HuH-7.5 (cell line): ENCODE measurements around the gene SLCO3A1.

Source experiments
- DNase-seq: peaks from one replicate; pipeline ENCODE4 v3.0.0; 2011; ENCODE audit warnings: low spot score

The SLCO3A1 gene

DNA sequence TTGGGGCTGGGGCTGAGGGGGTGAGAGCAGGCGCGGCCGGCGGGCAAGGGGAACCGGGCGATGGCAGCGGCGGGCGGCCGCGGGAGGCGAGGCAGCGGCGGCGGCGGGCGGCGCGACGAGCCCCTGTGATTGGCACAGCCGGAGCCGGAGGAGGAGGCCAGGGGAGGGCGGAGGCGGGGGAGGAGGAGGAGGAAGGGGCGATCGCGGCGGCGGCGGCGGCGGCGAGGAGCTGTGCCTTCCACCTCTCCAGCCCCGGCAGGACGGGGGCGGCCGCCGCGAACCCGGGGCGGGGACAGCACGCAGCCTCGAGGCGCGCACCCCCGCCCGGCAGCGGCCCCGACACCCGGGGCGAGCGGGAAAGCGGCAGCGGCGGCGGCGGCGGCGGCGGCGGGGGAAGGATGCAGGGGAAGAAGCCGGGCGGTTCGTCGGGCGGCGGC is at the start of gene SLCO3A1:
TSS of gene SLCO3A1 (plus strand) at position 198 of the 437 bp plus-strand sequence.
- DNase-seq: peak; percentile 27

DNA sequence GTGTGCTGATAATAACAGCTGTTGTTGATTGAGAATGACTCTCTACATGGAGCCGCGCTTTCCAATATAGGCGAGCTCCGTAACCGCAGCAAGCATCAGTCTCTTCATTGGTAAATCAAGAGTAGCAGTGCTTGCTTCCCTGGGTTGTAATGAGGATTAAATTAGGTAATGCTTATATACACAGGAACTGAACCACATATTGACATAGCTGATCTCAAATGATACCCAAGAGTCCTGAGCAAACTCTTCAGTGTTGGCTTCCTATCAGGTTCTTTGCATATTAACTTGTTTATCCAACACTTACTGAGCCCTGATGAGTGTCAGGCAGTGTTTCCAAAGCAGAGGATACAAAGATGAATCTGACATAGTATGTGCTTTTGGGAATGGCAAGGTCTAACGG is 46.4 kb upstream of the SLCO3A1 start:
- no peak for DNase-seq

DNA sequence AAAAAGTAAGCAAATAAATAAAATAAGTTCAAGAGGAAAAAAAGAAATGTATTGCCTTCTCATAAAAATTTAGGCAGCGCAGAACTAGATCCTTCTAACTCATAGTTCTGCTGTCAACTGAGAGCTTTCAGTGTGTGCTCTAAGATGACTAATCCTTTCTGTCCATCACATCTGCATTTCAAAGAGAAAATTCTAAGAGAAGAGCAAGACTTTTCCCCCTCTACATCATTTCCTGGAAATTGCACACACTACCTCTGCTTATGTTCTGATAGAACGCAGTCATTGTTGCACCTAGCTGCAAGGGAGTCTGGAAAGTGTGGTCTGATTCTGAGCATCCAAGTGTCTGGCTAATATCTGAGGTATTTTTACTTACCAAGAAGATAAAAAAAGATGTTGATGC is 39.6 kb upstream of the SLCO3A1 start:
- no peak for DNase-seq

DNA sequence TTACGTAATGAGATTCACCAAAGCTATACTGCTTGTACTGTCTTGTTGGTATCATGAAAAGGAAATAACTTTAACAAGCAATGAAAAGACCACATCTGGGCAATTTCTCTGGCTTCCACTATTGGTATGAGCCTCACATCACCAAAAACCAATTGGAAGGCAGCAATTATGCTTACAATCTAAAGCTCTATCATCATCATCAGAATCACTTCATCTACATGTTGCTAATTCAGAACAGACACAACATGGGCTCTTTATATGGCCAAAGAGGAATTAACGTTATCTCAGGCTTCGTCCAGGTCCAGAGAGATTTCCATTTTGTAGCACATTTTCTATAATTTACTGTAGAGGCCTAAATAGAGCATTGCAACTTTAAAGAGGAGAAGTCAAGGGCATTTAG is 36.6 kb upstream of the SLCO3A1 start:
- no peak for DNase-seq

DNA sequence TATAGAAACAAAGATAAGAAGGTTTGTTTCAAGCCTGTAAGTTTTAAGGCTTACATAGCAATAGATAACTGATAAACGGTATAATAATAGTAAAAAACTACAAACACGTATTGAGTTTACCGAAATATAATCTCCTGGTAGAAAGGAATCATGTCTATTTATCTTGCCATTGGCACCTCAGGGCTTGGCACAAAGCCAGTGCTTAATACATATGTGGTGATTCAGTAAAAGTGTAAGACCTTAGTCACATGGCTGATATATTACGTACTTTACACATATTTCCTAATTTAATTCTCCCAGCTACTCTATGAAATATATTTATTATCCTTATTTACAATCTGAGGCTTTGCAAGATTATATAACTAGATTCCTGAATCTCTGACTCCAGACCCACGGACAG is 32.0 kb upstream of the SLCO3A1 start:
- no peak for DNase-seq

DNA sequence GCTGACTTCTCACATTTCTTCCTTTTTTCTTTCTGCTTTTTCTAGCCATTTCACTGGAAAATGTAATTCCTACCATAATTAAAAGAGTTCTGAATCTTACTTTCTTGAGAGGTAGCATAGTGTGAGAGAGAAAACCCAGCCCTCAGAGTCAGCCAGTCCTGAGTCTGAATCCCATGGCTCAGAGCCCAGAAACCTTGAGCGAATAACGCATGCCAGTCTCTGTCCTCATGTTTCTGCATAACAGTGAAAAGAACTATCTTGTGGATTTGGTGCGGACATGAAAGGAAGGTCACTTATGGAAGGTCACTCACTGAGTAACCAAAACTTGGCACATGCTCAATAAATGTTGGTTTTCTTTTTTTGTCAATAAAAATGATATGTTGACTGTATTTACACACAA is 29.3 kb upstream of the SLCO3A1 start:
- DNase-seq: no peak

DNA sequence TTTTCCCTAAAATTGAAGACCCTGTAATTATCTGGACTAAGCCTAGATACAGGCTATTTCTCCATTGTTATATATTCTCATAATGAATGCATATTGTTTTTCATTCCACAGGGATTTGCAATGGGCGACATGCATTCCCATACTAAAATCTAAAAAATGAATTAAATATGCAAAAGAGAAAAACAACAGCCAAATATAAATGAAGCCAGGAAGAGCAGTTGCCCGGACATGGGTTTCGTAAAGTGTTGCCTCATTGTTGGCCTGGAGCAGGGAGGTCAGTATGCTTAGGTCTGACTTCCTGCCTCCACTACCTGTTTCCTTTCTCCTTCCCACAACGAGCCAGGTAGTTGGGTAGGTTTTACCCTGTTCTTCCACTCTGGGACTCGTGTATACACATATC is 27.1 kb upstream of the SLCO3A1 start:
- no peak for DNase-seq

DNA sequence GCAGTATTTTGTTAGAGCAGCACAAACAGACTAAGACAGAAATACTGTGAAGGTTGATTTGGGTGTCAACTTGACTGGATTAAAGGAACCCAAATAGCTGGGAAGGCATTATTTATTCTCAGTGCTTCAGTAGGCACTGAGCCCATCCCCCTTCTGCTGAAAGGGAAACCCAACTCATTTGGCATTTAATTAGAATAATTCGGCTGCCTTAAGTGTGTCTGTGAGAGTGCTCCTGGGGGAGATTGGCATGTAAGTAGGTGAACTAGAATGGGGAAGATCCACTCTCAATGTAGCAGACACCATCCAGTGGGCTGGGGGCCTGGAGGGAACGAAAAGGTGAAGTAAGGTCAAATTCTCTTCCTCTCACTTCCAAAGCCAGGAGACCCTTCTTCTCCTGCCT is 20.5 kb upstream of the SLCO3A1 start:
- DNase-seq: no peak

DNA sequence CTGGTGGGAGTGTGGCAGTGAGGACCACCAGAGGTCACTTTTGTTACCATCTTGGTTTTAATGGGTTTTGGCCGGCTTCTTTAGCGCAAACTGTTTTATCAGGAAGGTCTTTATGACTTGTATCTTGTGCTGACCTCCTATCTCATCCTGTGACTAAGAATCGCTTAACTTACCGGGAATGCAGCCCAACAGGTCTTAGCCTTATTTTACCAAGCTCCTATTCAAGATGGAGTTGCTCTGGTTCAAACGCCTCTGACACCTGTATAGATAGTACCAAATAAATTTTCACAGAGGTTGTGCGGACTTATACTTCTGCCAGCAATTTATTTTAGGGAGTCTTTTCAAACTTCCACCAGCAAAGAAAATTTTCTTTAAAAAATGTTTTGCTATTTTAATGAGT is 13.6 kb upstream of the SLCO3A1 start:
- DNase-seq: no peak

DNA sequence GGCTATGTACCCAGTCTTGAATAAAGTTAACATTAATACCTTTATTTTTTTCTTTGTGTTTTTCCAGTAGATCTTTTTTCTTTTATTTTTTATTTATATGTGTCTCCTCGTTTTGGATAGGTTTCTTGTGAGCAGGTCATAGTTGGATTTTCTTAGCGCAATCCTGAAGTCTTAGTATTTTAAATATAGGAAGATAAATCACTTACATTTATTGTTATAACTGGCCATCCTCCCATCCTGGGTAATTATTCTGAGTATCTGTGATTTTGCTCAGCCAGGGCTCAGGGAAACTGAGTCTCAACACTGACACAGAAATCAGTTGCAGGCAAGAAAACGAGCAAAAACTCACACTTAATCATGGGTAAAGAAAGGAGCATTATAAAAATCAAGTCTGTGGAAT is 11.6 kb upstream of the SLCO3A1 start:
- no peak for DNase-seq

DNA sequence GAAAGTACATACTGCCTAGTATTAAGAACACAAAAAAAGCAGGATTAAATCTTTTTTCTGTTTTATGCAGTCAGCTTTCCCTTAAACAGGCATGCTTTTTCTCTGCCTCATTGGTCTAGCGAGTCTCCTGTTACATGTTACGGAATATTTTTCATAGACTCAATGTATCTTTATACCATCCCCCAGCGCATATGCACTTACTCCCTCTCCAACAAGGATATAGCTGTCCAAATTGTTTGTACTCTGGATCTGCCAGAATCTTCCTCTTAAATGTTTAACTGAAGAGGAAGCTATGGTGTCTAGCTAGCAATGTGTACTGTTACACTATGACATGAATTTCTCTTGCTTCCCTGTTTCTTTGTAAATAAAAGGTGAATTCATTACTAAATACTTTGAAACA is 9.2 kb upstream of the SLCO3A1 start:
- DNase-seq: no peak

DNA sequence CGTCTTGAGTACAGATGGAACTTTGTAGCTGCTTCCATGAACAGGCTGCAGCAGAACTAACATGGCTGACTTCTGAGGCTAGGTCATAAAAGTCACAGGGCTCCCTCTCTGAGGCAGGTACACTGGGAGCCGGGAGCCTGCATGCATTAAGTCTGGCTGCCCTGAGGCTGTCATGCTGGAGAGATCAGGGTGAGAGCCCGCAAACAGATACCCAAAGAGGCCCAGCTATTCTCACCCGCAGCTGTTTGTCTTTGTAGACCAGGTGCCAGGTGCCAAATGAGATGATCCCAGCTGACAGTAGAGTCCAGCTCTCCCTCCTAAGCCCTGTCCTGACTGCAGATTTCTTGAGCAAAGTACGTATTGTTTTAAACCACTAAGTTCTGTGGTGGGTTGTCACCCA is 8.6 kb upstream of the SLCO3A1 start:
- DNase-seq: no peak

DNA sequence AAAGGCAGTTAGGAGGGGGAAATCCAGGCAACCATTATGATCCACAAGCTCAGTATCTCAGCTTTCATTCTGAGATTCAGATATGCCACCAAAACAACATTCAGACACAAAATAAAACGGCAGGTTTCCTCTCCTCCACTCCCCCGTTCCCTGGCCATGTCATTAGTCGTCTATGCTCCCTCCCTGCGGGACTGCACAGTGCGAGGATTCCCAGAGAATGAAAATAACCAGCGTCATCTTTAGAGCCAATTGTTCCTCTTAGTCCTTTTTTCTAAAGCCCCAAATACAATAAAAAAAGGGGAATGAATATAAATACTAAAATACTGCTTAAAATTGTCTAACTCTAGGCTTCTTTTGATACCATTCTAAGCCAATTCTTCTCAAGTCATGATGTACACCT is 7.8 kb upstream of the SLCO3A1 start:
- no peak for DNase-seq

DNA sequence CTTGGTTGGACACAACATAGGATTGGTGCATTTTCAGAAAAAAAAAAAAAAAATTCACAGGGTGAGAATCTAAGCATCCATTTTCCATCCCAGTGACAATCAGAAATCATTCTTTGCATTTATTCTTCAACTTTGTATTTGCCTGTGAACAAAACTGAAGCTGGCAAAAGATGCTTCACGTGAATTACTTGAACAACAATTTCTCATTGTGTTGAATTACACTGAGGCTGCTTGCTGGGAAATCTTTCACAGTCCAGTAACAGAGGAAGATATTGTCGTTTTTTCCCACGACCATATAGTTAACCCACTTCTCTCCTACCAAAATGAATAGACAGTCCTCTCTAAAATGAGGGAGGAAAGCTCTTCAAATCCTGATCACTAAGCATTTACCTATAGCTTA is 4.3 kb upstream of the SLCO3A1 start:
- DNase-seq: no peak

DNA sequence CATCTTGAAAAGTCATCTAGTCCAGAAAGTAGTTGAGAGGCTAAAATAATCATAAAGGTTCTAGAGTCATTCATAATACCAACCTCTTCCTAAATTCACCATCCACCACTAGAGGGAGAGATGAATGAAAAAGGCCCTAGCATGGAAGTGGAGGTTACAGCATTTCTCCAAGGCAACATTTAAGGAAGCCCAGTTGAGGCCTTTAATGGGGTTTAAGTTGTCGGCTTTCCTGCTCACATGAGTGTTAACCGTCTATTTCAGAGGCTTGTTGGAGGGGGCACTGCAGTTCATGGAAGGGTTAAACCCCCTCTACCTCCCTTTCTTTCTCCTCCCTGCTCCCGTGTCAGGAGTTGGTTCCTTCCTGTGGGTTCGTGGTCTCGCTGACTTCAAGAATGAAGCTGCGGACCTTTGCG is 3.8 kb upstream of the SLCO3A1 start:
- DNase-seq: peak; percentile 54

DNA sequence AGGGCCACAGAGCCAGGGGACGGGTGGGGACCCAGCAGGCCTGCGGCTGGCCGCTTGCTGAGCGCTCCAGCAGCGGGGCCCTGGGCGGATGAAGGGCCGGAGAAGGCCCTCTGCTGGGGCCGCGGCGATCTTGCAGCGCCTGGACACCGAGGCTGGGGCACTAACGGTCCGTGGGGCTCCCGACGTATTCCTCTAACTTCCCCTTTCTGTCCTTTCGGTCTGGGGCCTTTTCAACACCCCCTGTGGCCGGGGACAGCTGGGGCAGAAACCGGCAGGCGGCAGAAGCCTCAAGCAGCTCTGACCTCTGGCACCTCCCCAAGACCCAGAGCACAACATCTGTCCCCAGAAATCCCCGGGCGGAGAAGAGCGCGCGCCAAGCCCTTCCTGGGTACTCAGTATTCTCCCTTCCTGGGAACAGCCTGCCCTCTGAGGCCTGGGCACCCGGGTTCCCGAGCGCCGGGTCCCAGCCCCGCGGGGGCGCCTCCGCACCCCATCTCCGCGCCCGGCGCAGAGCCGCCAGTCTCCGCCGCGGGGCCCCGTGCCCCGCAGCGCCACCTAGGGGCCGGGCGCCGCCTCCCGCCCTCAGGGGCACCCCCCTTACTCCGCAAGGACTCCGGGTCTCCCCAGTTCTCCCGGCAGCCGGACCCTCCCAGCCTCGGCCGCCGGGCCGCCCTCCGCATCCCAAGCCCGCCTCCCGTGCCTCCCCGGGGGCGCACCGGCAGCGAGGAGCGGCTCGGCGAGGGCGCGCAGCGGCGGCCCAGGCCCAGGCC is 582 bp upstream of the SLCO3A1 start:
- peak; percentile 84 for DNase-seq

DNA sequence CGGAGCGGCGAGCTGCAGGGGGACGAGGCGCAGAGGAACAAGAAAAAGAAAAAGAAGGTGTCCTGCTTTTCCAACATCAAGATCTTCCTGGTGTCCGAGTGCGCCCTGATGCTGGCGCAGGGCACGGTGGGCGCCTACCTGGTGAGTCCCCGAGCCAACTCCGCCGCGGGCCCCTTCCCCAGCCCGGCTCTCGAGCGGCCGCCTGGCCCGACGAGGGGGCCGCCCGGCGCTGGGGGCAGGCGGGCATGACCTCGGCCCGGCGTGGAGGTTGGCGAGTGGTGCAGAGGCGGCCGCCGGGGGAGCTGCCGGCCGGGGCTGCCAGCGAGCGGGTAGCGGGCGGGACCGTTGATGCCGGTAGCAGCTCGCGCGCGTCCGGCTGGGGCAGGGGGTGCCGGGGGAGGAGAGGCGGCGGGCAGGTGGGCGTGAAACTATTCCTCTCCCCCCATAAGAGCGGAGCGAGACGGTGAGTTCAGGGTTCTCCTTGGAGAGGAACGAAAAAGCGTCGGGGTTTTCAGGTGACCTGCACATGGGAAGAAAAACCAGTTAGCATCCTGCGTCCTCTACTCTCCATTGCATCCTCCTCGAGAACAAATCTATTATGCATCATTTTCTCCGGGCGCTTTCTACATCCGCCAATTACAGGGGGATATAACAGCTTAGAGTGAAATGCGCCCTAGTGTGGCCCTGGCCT is 585 bp downstream of the SLCO3A1 start:
- no peak for DNase-seq

DNA sequence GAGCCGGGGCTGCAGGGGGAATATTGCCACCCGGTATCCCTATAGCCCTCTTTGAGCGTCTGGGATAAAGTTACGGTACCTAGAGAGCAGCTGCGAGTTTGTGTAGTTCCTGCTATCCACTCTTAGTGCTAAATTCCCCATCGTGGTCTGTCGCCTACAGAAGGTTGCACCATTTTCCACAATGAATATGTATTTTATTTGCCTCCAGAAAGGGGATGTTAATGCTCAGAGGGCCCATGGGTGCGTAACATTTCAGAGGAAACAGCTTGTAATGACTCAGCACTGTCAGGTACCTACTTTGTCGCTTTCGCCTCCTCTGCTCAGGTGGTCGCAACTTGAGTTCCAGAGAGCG is 1.1 kb downstream of the SLCO3A1 start:
- DNase-seq: no peak

DNA sequence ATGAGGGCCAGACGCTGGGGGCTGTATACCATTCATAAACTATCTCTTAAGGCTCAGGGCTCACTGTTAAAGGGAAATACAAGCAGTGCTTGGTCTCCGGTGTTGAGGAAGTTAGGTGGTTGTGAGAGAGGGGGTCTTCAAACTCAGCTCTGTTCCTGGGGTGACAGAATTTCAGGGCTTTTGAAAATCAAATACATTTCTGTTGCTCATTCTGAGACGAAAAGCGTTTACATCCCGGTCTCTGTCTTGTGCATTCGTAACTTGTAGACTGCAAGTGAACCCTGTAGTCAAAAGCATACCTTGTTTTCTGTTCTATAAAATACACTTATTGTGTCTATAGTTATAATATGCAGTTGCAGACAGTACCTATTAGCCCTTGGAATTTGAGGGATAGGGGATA is 1.7 kb downstream of the SLCO3A1 start:
- DNase-seq: no peak

DNA sequence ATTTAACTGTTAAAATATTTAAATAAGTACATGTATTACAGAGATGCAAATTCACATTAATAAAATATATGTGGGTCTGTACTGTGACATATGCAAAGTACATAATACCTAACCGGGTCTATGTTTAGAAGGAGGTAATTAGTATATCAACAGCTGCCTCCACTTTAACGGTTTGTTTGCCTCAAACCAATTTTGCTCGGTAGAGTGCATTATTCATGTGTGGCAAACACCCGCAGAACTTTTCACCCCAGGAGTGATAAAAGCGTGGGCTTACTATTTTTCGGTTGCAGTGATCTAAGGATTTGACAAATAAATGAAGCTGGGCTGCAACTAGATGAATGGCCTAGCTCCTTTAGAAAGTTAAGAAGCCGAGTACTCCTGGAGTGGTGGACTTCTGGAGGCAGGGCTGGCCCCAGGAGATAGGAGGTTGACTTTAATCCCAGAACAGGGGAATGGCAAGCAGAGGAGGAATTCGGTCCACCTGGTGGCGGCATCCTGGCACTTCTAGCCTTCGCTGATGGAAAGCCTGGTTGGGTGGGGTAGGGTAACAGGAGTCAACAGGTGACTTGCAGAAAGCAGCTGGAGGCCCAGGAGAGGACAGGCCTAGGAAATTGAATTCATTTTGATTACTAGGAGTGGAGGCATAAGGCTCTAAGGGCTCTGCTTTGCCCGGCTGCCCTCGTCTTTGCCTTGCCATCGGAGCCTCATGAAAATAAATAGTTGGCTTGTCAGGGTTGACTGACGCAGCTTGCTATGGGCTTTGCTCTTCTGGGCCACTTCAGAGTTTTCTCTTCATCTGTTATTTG is 2.4 kb downstream of the SLCO3A1 start:
- DNase-seq: peak; percentile 36

DNA sequence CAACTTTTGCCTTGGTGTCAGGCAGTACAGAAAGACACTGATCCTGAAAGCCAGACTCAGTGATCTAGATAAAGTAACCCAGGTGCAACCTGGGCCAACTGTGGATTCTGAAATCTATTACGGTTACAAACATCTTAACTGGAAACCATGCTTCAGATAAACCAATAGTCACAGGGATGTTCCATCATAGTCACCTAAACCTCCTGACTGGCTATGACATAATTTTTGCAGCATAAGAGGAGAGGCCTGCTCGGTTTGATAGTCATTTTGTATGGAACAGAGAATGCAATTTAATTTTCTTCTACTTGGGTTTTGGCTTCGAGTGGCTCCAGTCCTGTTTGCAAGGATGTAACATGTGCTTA is 3.7 kb downstream of the SLCO3A1 start:
- no peak for DNase-seq

DNA sequence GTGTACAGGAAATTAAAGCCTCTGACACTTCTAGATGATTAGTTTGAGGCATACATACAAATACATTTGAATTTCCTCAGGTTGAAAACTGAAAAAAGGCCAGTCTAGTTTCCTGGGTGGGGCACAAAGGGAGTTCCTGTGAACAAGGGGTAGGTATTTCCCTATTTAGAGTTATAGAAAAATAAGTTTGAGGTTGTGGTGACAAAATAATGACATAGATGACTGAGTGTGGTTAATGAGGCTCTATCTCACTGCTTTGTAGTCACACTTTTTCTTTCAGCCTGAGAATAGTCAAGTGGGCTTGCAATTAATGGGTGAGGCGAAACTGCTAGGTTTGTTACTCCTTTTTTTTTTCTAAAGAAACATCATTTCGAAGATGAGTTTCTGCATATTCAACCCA is 4.3 kb downstream of the SLCO3A1 start:
- DNase-seq: no peak

DNA sequence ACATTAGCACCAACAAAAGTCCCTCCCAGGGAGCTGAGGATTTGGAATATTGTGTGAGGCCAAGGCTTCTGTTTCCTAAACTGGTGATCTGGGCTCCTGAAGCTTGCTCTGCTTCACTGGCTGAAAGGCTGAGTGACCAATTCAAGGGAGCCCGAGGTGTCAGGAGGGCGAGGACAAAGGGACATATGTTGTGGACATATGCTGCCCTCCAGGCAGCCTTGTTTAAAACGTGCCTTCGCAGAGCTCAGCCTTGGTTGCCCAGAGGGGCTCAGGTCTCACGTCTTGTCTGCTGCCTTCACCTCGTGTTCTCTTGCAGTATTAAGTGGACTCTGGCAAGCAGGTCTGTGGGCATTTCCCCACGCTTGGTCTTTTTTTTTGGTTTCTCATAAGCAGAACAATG is 7.0 kb downstream of the SLCO3A1 start:
- DNase-seq: no peak
